ENCODE measurements around the gene VAPA. TPM values are rescaled to one million over a fixed set of nuclear protein-coding genes. Genes with fewer than 3 reads are reported as not detected.

Gene VAPA
- total and polyA plus RNA-seq, 9 of the 15 experiments (the other 6 are each of a cell fraction or from before 2014, with no cell fraction given): 219 to 902 (median 526) TPM

GRCh38 chr18:9951022-9951859 is 37.4 kb downstream of the VAPA start (continued):
- TF ChIP-seq ZNF407 (IDR thresholded peaks at IDR 0.05; ENCODE audit: low read depth): no peak
- TF ChIP-seq ZMIZ1 (IDR thresholded peaks at IDR 0.05; ENCODE audit: low read depth in 2 of 2, low read length in 2 of 2): no peak
- TF ChIP-seq ZNF217 (CRISPR knock-in tag; IDR thresholded peaks at IDR 0.05): no peak
- TF ChIP-seq ESRRA (IDR thresholded peaks at IDR 0.05; ENCODE audit: borderline replicate concordance, low read depth): no peak
- no peak for TF ChIP-seq MEF2A (IDR thresholded peaks at IDR 0.05; ENCODE audit: control insufficient read depth, low read depth, low read length)
- no peak for TF ChIP-seq ZBTB2 (IDR thresholded peaks at IDR 0.05)
- TF ChIP-seq ZBTB1 (CRISPR knock-in tag; IDR thresholded peaks at IDR 0.05; ENCODE audit: borderline replicate concordance, low read depth): no peak
- TF ChIP-seq MIER1 (IDR thresholded peaks at IDR 0.05; ENCODE audit: low read depth): no peak
- no peak for TF ChIP-seq ELK3 (CRISPR knock-in tag; IDR thresholded peaks at IDR 0.05)
